ENCODE data around the gene L1TD1. TPM values are rescaled to one million over a fixed set of nuclear protein-coding genes. Genes with fewer than 3 reads are reported as not detected.

Gene L1TD1
- polyA plus RNA-seq, 4 donors, result 0.72 to 1.6 TPM; not detected in 2

DNA sequence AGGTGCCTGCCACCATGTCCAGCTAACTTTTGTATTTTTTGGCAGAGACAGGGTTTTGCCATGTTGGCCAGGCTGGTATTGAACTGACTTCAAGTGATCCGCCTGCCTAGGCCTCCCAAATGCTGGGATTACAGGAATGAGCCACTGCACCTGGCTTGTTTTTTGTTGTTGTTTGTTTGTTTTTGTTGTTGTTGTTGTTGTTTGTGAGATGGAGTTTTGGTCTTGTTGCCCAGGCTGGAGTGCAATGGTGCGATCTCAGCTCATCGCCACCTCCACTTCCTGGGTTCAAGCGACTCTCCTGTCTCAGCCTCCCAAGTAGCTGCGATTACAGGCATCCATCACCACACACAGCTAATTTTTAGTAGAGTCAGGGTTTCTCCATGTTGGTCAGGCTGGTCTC is 7.1 kb upstream of the L1TD1 start:
- FAIRE-seq (no peak), DNase-seq (no peak)
- Histone ChIP-seq H3K27ac (ENCODE audit: low read depth in 1 of 3, low read length in 2 of 3) (no peak overlapping the region), H3K27me3 (ENCODE audit: control insufficient read depth in 3 of 3, insufficient read depth in 3 of 3, low read length in 3 of 3) (no peaks in the 10 kb centered on the region), H3K36me3 (ENCODE audit: control insufficient read depth in 3 of 3, insufficient read depth in 2 of 3, low read depth in 1 of 3, low read length in 3 of 3) (no peaks in the 10 kb centered on the region), H3K4me3 (ENCODE audit: low read depth in 1 of 3, low read length in 3 of 3) (no peak overlapping the region), H3K4me1 (ENCODE audit: control insufficient read depth in 3 of 3, insufficient read depth in 2 of 3, low read depth in 1 of 3, low read length in 2 of 3) (no peaks in the 10 kb centered on the region), H3K9me3 (ENCODE audit: control insufficient read depth in 2 of 2, insufficient read depth in 1 of 2, low read depth in 1 of 2, low read length in 1 of 2) (no peaks in the 10 kb centered on the region)
- 94 to 97% (median 95%) methylated on average over 5 of the region's 5 CpGs for WGBS, 3 donors

DNA sequence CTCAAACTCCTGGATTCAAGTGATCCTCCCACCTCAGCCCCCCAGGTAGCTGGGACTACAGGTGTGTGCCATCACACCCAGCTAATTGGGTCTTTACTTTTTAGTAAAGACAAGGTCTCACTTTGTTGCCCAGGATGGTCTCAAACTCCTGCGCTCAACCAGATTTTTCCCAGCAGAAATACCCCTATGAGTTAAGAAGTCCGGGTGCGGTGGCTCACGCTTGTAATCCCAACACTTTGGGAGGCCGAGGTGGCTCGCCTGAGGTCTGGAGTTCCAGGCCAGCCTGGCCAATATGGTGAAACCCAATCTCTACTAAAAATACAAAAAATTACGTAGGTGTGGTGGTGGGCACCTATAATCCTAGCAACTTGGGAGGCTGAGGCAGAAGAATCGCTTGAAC is 6.5 kb upstream of the L1TD1 start:
- Histone ChIP-seq H3K27me3 (ENCODE audit: control insufficient read depth in 3 of 3, insufficient read depth in 3 of 3, low read length in 3 of 3) (no peaks in the 10 kb centered on the region), H3K36me3 (ENCODE audit: control insufficient read depth in 3 of 3, insufficient read depth in 2 of 3, low read depth in 1 of 3, low read length in 3 of 3) (no peaks in the 10 kb centered on the region), H3K9me3 (ENCODE audit: control insufficient read depth in 2 of 2, insufficient read depth in 1 of 2, low read depth in 1 of 2, low read length in 1 of 2) (no peaks in the 10 kb centered on the region), H3K27ac (ENCODE audit: low read depth in 1 of 3, low read length in 2 of 3) (no peak overlapping the region), H3K4me1 (ENCODE audit: control insufficient read depth in 3 of 3, insufficient read depth in 2 of 3, low read depth in 1 of 3, low read length in 2 of 3) (no peaks in the 10 kb centered on the region), H3K4me3 (ENCODE audit: low read depth in 1 of 3, low read length in 3 of 3) (no peak overlapping the region)
- FAIRE-seq (no peak), DNase-seq (no peak)
- 95 to 97% (median 96%) methylated on average over 8 of the region's 8 CpGs for WGBS, 3 donors

DNA sequence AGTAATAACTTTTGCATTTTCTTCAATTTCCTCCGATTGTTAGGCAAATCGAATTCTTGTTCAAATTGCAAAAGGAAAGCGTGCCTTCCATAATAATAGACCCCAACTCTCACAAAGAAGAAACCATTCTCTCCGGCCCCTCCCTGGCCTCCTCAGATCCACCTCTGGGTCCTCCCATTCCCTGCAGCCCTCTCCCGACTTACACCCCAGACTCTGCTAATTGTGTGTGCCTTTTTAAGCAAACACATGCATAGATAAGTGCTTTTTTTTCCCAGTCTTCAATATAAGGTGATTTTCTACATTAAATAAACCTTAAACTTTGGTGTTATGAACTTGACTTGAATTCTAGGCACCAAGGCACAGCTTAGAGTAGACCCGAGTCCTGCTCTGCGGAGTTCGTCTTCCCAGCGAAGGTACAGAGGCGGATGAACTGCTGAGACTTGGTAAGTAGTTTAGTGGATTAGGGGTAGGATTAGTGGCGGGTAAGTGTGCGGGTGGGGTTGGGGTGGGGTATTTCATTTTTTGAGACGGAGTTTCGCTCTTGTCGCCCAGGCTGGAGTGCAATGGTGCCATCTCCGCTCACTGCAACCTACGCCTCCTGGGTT is 1.5 kb downstream of the L1TD1 start:
- H3K36me3 ChIP-seq (ENCODE audit: control insufficient read depth in 3 of 3, insufficient read depth in 2 of 3, low read depth in 1 of 3, low read length in 3 of 3), result no peaks in the 10 kb centered on the region
- peaks cover 5 to 24% (median 5%) of the 10 kb centered on the region in 3 donors for H3K27me3 ChIP-seq (ENCODE audit: control insufficient read depth in 3 of 3, insufficient read depth in 3 of 3, low read length in 3 of 3)
- DNase-seq, result no peak
- H3K4me3 ChIP-seq (ENCODE audit: low read depth in 1 of 3, low read length in 3 of 3), result no peak overlapping the region
- no peak for FAIRE-seq
- WGBS, 3 donors, result 81 to 86% (median 85%) methylated on average over 16 to 17 of the region's 17 CpGs
- H3K9me3 ChIP-seq (ENCODE audit: control insufficient read depth in 2 of 2, insufficient read depth in 1 of 2, low read depth in 1 of 2, low read length in 1 of 2), result no peaks in the 10 kb centered on the region
- H3K27ac ChIP-seq (ENCODE audit: low read depth in 1 of 3, low read length in 2 of 3), result no peak overlapping the region
- no peaks in the 10 kb centered on the region for H3K4me1 ChIP-seq (ENCODE audit: control insufficient read depth in 3 of 3, insufficient read depth in 2 of 3, low read depth in 1 of 3, low read length in 2 of 3)

DNA sequence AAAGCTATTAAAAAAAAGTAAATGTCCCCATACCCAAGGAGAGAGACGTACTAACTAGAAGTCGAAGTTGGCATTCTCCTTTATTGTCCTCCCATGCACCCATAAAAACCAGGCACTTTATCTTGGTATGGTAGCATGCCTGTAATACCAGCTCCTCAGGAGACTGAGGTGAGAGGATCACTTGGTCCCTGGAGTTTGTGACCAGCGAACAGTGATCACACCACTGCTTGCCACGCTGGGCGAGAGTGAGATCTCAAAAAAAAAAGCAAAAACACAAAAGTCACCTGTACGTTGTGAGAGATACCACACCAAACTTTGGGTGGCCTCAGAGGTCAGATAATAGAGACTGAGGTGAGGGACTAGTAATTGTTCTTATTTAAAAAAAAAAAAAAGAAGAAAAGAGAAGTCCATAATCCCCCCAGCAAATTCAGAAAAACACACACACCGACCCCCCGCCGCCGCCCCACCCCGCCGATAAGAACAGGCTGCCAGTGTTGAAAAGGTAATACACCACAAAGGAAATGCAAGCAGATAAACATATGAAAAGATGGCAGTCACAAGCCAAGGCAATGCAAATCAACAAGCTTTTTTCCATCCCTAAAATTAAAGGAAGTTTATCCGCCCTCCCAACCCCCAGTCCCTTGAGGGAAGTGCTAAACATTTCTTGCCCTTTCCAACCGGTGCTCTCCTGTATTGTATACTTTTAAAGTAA is 3.6 kb downstream of the L1TD1 start:
- H3K27ac ChIP-seq (ENCODE audit: low read depth in 1 of 3, low read length in 2 of 3), result no peak overlapping the region
- no peak for DNase-seq
- no peaks in the 10 kb centered on the region for H3K4me1 ChIP-seq (ENCODE audit: control insufficient read depth in 3 of 3, insufficient read depth in 2 of 3, low read depth in 1 of 3, low read length in 2 of 3)
- H3K27me3 ChIP-seq (ENCODE audit: control insufficient read depth in 3 of 3, insufficient read depth in 3 of 3, low read length in 3 of 3), result peaks cover 5 to 24% (median 5%) of the 10 kb centered on the region in 3 donors
- WGBS, 3 donors, result 34 to 48% (median 45%) methylated on average over 14 of the region's 14 CpGs
- H3K36me3 ChIP-seq (ENCODE audit: control insufficient read depth in 3 of 3, insufficient read depth in 2 of 3, low read depth in 1 of 3, low read length in 3 of 3), result no peaks in the 10 kb centered on the region
- H3K4me3 ChIP-seq (ENCODE audit: low read depth in 1 of 3, low read length in 3 of 3), result no peak overlapping the region
- no peak for FAIRE-seq
- H3K9me3 ChIP-seq (ENCODE audit: control insufficient read depth in 2 of 2, insufficient read depth in 1 of 2, low read depth in 1 of 2, low read length in 1 of 2), result no peaks in the 10 kb centered on the region

DNA sequence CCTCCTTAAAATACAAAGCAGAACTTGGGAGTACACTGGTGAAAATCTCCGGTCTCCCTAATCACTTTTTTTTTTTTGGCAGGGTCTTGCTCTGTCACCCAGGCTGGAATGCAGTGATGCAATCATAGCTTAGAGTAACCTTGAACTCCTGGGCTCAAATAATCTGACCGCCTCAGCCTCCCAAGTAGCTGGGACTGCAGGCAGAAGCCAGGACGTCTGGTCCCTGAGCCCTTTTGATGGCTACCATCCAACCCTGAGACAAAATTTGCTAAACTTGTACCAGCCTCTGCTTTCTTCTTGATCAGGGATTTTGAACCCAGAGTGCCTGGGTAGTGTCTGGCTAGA is 4.1 kb downstream of the L1TD1 start:
- peaks cover 0 to 2% (median 0%) of the 10 kb centered on the region in 3 donors for H3K36me3 ChIP-seq (ENCODE audit: control insufficient read depth in 3 of 3, insufficient read depth in 2 of 3, low read depth in 1 of 3, low read length in 3 of 3)
- FAIRE-seq (no peak), DNase-seq (no peak)
- H3K4me1 ChIP-seq (ENCODE audit: control insufficient read depth in 3 of 3, insufficient read depth in 2 of 3, low read depth in 1 of 3, low read length in 2 of 3), result no peaks in the 10 kb centered on the region
- 14 to 32% (median 17%) methylated on average over 3 of the region's 3 CpGs for WGBS, 3 donors
- no peak overlapping the region for H3K27ac ChIP-seq (ENCODE audit: low read depth in 1 of 3, low read length in 2 of 3)
- H3K27me3 ChIP-seq (ENCODE audit: control insufficient read depth in 3 of 3, insufficient read depth in 3 of 3, low read length in 3 of 3), result peaks cover 5 to 24% (median 5%) of the 10 kb centered on the region in 3 donors
- no peaks in the 10 kb centered on the region for H3K9me3 ChIP-seq (ENCODE audit: control insufficient read depth in 2 of 2, insufficient read depth in 1 of 2, low read depth in 1 of 2, low read length in 1 of 2)
- H3K4me3 ChIP-seq (ENCODE audit: low read depth in 1 of 3, low read length in 3 of 3), result no peak overlapping the region

DNA sequence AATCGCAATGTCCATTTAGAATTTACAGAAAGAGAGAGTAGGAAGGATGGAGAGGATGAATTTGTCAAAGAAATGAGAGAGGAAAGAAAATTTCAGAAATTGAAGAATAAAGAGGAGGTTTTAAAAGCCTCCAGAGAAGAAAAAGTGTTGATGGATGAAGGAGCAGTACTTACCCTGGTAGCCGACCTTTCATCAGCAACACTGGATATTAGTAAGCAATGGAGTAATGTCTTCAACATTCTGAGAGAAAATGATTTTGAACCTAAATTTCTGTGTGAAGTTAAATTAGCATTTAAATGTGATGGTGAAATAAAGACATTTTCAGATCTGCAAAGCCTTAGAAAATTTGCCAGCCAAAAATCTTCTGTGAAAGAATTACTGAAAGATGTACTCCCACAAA is 12.5 kb downstream of the L1TD1 start:
- 92 to 97% (median 95%) methylated on average over 2 of the region's 2 CpGs for WGBS, 3 donors
- H3K9me3 ChIP-seq (ENCODE audit: control insufficient read depth in 2 of 2, insufficient read depth in 1 of 2, low read depth in 1 of 2, low read length in 1 of 2), result peaks cover 0 to 13% of the 10 kb centered on the region in 2 donors
- no peak overlapping the region for H3K4me3 ChIP-seq (ENCODE audit: low read depth in 1 of 3, low read length in 3 of 3)
- peaks cover 0 to 12% (median 0%) of the 10 kb centered on the region in 3 donors for H3K36me3 ChIP-seq (ENCODE audit: control insufficient read depth in 3 of 3, insufficient read depth in 2 of 3, low read depth in 1 of 3, low read length in 3 of 3)
- DNase-seq (no peak), FAIRE-seq (no peak)
- no peaks in the 10 kb centered on the region for H3K4me1 ChIP-seq (ENCODE audit: control insufficient read depth in 3 of 3, insufficient read depth in 2 of 3, low read depth in 1 of 3, low read length in 2 of 3)
- no peak overlapping the region for H3K27ac ChIP-seq (ENCODE audit: low read depth in 1 of 3, low read length in 2 of 3)
- no peaks in the 10 kb centered on the region for H3K27me3 ChIP-seq (ENCODE audit: control insufficient read depth in 3 of 3, insufficient read depth in 3 of 3, low read length in 3 of 3)

DNA sequence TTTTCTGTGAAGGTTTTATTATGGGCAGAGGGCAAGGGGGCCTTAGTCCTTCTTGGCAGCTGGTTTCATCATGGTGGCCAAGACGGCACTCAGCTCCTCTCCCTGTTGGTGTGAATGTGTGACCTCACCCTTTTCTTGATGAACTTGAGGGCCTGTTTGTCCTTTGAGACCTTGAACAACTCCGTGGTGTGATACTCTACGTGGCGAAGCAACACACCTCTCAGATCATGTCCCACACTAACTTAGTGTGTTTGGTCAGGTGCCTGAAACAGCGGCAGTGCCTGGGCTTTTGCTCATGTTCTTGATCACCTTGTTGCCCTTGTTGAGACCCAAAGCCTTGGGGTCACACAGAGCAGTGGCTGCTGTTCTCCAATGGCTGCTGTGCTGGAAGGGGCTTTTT is 13.4 kb downstream of the L1TD1 start:
- DNase-seq, result no peak
- WGBS, 3 donors, result 89 to 95% (median 91%) methylated on average over 5 of the region's 5 CpGs
- peaks cover 0 to 18% of the 10 kb centered on the region in 2 donors for H3K9me3 ChIP-seq (ENCODE audit: control insufficient read depth in 2 of 2, insufficient read depth in 1 of 2, low read depth in 1 of 2, low read length in 1 of 2)
- no peak for FAIRE-seq
- H3K36me3 ChIP-seq (ENCODE audit: control insufficient read depth in 3 of 3, insufficient read depth in 2 of 3, low read depth in 1 of 3, low read length in 3 of 3), result peaks cover 0 to 12% (median 0%) of the 10 kb centered on the region in 3 donors
- no peak overlapping the region for H3K4me3 ChIP-seq (ENCODE audit: low read depth in 1 of 3, low read length in 3 of 3)
- H3K27ac ChIP-seq (ENCODE audit: low read depth in 1 of 3, low read length in 2 of 3), result no peak overlapping the region
- H3K4me1 ChIP-seq (ENCODE audit: control insufficient read depth in 3 of 3, insufficient read depth in 2 of 3, low read depth in 1 of 3, low read length in 2 of 3), result no peaks in the 10 kb centered on the region
- H3K27me3 ChIP-seq (ENCODE audit: control insufficient read depth in 3 of 3, insufficient read depth in 3 of 3, low read length in 3 of 3), result no peaks in the 10 kb centered on the region

DNA sequence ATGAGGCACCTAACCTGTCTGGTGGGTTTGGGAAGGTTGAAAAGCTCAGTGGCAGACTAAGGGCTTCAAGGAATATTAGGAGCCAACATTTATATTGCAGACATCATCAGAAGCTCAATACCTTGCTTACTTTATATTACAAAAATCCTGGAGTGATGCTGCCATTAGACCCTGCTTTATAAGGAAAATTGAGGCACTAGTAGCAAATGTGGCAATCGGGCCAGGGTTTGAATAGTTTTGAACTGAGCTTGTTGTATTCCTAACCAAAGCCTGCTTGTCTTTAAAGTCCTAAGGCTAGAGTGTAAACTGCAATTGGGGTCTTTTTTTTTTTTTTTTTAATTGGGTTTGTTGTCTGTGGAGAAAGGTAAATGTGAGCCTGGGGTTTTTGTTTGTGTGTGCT is 14.3 kb downstream of the L1TD1 start:
- peaks cover 0 to 18% of the 10 kb centered on the region in 2 donors for H3K9me3 ChIP-seq (ENCODE audit: control insufficient read depth in 2 of 2, insufficient read depth in 1 of 2, low read depth in 1 of 2, low read length in 1 of 2)
- DNase-seq, result no peak
- WGBS, 3 donors, result 0 to 43% (median 4%) methylated on average over 1 of the region's 1 CpG
- H3K4me3 ChIP-seq (ENCODE audit: low read depth in 1 of 3, low read length in 3 of 3), result no peak overlapping the region
- no peaks in the 10 kb centered on the region for H3K27me3 ChIP-seq (ENCODE audit: control insufficient read depth in 3 of 3, insufficient read depth in 3 of 3, low read length in 3 of 3)
- H3K4me1 ChIP-seq (ENCODE audit: control insufficient read depth in 3 of 3, insufficient read depth in 2 of 3, low read depth in 1 of 3, low read length in 2 of 3), result no peaks in the 10 kb centered on the region
- FAIRE-seq, result no peak
- peaks cover 0 to 9% (median 0%) of the 10 kb centered on the region in 3 donors for H3K36me3 ChIP-seq (ENCODE audit: control insufficient read depth in 3 of 3, insufficient read depth in 2 of 3, low read depth in 1 of 3, low read length in 3 of 3)
- H3K27ac ChIP-seq (ENCODE audit: low read depth in 1 of 3, low read length in 2 of 3), result no peak overlapping the region
